ENCODE data around the gene TMEM132D. TPM values are rescaled to one million over a fixed set of nuclear protein-coding genes. Genes with fewer than 3 reads are reported as not detected.

Gene TMEM132D
- total RNA-seq, 1 experiment from 2014 or later, result not detected

GRCh38 chr12:129226005-129226404 lies 677.8 kb downstream of the TMEM132D start:
- no TSS peak for BruUV-seq (replicated peaks)

GRCh38 chr12:129215556-129215955 lies 688.3 kb downstream of the TMEM132D start:
- no peak for DNase-seq (ENCODE audit: low spot score)
- no TSS peak for BruUV-seq (replicated peaks)
- H3K27ac ChIP-seq (ENCODE audit: low read depth, low read length, poor library complexity, severe bottlenecking), result no peak overlapping the region
- H3K36me3 ChIP-seq (ENCODE audit: insufficient read depth, low read length, poor library complexity, severe bottlenecking), result no peaks in the 10 kb centered on the region
- TF ChIP-seq CTCF (conservative IDR thresholded peaks at IDR 0.05; ENCODE audit: low read depth, low read length) (no peak), EZH2 (IDR thresholded peaks at IDR 0.05; ENCODE audit: borderline replicate concordance, low read depth, low read length, poor library complexity, severe bottlenecking) (no peak)
- H3K4me1 ChIP-seq (ENCODE audit: insufficient read depth, low read length, poor library complexity, severe bottlenecking), result no peaks in the 10 kb centered on the region
- no peak overlapping the region for H3K4me3 ChIP-seq (ENCODE audit: low read depth, low read length, poor library complexity, severe bottlenecking)
- H3K9me3 ChIP-seq (ENCODE audit: low read depth, low read length, poor library complexity, severe bottlenecking), result peaks cover 45% of the 10 kb centered on the region
- no peaks in the 10 kb centered on the region for H3K27me3 ChIP-seq (replicated peaks; ENCODE audit: insufficient read depth, low read depth, low read length, poor library complexity)
- POLR2A ChIA-PET (ENCODE audit: low non-redundant PET), result no interaction called here
- intact Hi-C loops (cut with micrococcal nuclease; ENCODE audit: unreplicated experiment), result no loop called here
- CTCF ChIA-PET, result no interaction called here

More at GRCh38 chr12:129226005-129226404, 677.8 kb downstream of the TMEM132D start:
- Histone ChIP-seq H3K4me1 (ENCODE audit: insufficient read depth, low read length, poor library complexity, severe bottlenecking) (no peaks in the 10 kb centered on the region), H3K4me3 (ENCODE audit: low read depth, low read length, poor library complexity, severe bottlenecking) (no peak overlapping the region), H3K36me3 (ENCODE audit: insufficient read depth, low read length, poor library complexity, severe bottlenecking) (no peaks in the 10 kb centered on the region), H3K27me3 (replicated peaks; ENCODE audit: insufficient read depth, low read depth, low read length, poor library complexity) (no peaks in the 10 kb centered on the region), H3K27ac (ENCODE audit: low read depth, low read length, poor library complexity, severe bottlenecking) (no peak overlapping the region), H3K9me3 (ENCODE audit: low read depth, low read length, poor library complexity, severe bottlenecking) (peaks cover 33% of the 10 kb centered on the region)
- DNase-seq (ENCODE audit: low spot score), result no peak
- ChIA-PET POLR2A (ENCODE audit: low non-redundant PET) (no interaction called here), CTCF (no interaction called here)
- intact Hi-C loops (cut with micrococcal nuclease; ENCODE audit: unreplicated experiment), result no loop called here
- TF ChIP-seq CTCF (conservative IDR thresholded peaks at IDR 0.05; ENCODE audit: low read depth, low read length) (no peak), EZH2 (IDR thresholded peaks at IDR 0.05; ENCODE audit: borderline replicate concordance, low read depth, low read length, poor library complexity, severe bottlenecking) (no peak)

- H3K4me1 ChIP-seq (ENCODE audit: insufficient read depth, low read length, poor library complexity, severe bottlenecking), result no peaks in the 10 kb centered on the region
- CTCF ChIA-PET, result no interaction called here
- POLR2A ChIA-PET (ENCODE audit: low non-redundant PET), result no interaction called here
- H3K36me3 ChIP-seq (ENCODE audit: insufficient read depth, low read length, poor library complexity, severe bottlenecking), result no peaks in the 10 kb centered on the region
- no TSS peak for BruUV-seq (replicated peaks)
- H3K4me3 ChIP-seq (ENCODE audit: low read depth, low read length, poor library complexity, severe bottlenecking), result no peak overlapping the region
- H3K9me3 ChIP-seq (ENCODE audit: low read depth, low read length, poor library complexity, severe bottlenecking), result peaks cover 52% of the 10 kb centered on the region
- intact Hi-C loops (cut with micrococcal nuclease; ENCODE audit: unreplicated experiment), result no loop called here
- no peaks in the 10 kb centered on the region for H3K27me3 ChIP-seq (replicated peaks; ENCODE audit: insufficient read depth, low read depth, low read length, poor library complexity)
- no peak for DNase-seq (ENCODE audit: low spot score)
- TF ChIP-seq EZH2 (IDR thresholded peaks at IDR 0.05; ENCODE audit: borderline replicate concordance, low read depth, low read length, poor library complexity, severe bottlenecking), result no peak
- TF ChIP-seq CTCF (conservative IDR thresholded peaks at IDR 0.05; ENCODE audit: low read depth, low read length), result no peak
- no peak overlapping the region for H3K27ac ChIP-seq (ENCODE audit: low read depth, low read length, poor library complexity, severe bottlenecking)
Measured at GRCh38 chr12:129213551-129213950, 690.3 kb downstream of the TMEM132D start.
